ENCODE data around the gene DGAT2.

DGAT2 gene

GRCh38 chr11:75826461-75827230 lies 58.1 kb downstream of the DGAT2 start:
- DNase-seq (ENCODE audit: low read depth in 2 of 2): no peak

DNA sequence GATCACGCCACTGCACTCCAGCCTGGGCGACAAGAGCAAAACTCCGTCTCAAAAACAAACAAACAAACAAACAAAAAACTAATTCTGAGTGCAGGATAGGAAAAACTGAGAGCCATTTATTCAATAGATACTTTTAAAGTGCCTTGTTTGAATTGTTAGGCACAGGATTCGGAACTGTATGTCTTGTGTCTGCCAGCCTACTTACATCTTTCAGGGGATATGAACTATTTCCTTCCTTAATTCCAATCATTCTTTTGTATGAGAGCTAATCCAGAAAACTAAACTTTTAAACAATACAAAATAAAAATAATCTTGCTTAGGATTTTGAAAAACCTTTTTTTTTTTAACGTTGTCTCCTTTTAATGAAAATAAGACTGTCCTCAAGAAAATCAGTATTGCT lies 59.0 kb downstream of the DGAT2 start:
- no peak for DNase-seq (ENCODE audit: low read depth in 2 of 2)

DNA sequence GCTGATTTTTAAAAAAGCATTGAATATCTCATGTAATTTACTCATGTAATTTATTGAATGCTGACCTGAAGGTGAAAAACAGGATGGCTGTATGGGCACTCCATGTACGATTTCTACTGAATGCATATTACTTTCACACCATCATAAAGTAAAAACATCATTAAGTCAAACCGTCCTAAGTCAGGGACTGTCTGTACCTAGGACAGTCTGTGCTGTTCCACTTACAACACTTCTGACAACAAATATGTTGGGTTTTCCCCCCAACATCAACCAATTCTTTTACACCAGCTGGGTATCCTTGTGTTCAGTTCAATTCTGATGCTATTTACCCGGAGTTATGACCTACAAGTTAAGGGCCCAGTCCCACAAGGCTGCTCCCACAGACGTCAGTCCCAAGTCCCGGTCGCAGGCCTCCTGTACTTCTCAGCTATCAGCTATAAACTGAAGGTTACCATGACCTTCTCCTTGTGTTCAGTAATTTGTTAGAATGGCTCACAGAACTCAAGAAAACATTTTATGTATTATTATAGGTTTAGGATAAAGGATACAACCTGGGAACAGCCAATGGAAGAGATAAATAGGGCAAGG lies 63.4 kb downstream of the DGAT2 start:
- no peak for DNase-seq (ENCODE audit: low read depth in 2 of 2)

DNA sequence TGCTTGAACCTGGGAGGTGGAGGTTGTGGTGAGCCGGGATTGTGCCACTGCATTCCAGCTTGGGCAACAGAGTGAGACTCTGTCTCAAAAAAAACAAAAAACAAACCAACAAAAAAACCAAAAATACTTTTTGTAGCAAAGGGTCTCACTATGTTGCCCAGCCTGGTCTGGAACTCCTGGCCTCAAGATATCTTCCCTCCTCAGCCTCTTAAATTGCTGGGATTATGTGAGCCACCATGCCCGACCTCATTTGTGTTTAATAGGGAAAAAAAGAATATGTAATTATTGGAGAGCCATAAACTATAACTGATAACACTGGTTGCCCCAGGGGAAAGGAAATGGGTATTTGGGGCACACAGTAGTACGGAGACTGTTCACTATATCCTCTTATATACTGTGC lies 66.2 kb downstream of the DGAT2 start:
- no peak for DNase-seq (ENCODE audit: low read depth in 2 of 2)

DNA sequence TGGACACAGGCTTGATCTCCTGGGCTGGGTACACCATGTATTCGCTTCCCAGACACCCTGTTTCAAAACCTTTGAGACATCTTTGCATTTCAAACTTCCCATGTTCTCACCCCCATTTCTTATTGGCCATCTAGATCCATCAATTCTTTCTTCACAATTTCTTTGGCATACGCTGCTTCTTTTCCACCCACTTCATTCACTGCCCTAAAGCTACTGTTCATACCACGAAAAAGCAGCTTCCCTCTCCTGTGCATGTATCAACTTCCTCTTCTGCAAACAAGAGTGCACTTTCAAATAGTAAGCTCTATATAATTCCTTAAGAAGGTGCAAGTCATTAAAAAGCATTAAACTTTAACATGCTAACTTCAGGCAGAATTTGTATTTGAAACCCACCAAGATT lies 67.8 kb downstream of the DGAT2 start:
- DNase-seq (ENCODE audit: low read depth in 2 of 2): no peak

GRCh38 chr11:75839851-75840250 lies 71.3 kb downstream of the DGAT2 start:
- no peak for DNase-seq (ENCODE audit: low read depth in 2 of 2)

- no peak for DNase-seq (ENCODE audit: low read depth in 2 of 2)
Measured at GRCh38 chr11:75840522-75840921, 71.9 kb downstream of the DGAT2 start.

DNA sequence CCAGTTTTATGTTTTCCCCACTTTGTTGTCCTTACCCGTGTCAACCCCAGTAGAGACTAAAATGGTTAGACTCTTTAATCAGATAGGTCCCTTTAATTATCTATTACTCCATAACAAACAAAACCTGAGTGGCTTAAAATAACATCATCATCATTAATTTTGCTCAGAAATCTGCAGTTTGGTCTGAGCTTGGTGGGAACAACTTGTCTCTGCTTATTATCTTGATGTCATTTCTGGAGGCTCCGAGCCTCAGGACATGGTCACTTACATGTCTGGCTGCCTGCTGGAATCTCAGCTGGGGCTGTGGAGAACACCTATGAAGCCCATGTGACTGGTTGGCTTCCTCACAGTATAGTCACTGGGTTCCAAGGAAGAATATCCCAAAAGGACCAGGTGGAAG lies 73.2 kb downstream of the DGAT2 start:
- DNase-seq (ENCODE audit: low read depth in 2 of 2): no peak

- DNase-seq (ENCODE audit: low read depth in 2 of 2): no peak
Measured at GRCh38 chr11:75845324-75845723, 76.7 kb downstream of the DGAT2 start.

DNA sequence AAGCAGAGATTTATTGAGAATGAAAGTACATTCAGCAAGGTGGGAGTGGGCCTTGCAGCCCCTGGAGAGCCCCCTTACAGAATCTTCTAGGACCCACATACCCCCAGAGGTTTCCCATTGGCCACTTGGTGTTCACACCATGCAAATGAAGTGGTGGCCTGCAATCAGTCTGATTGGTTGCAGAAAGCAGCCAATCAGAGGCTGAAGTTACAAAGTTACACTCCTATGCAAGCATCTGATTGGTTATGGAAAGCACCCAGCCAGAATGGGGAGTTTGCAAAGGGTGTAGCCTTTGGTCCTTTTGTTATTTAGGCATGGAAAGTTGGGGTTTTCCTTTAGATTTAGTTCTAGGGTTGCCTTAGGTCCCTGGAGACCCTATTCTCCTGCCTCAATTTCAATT lies 81.3 kb downstream of the DGAT2 start:
- DNase-seq (ENCODE audit: low read depth in 2 of 2): no peak

DNA sequence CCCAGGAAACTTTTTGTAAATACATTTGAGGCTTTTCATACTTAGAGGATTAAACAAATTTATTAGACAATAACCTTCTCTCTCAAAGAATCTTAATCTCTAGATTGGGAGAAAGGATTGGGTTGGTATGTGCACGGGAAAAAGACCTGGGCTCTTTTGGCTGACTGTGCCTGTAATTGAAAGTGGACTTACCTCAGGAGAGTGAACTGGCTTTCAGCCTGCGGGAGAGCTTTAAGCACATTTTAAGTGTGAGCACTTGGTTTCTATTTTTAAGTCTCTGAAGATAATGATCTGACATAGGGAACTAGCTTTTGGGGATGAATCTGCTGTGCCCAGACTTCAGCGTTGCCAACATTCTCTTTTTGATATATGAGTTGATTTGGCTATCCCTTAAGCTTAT lies 82.2 kb downstream of the DGAT2 start:
- no peak for DNase-seq (ENCODE audit: low read depth in 2 of 2)

Measured in stimulated activated CD8-positive, alpha-beta memory T cell treated with anti-CD3 and anti-CD28 coated beads, Interleukin-7, amount 100 ng/mL, for 1 hour (primary cell).